ENCODE data around the gene SPART. TPM values are rescaled to one million over a fixed set of nuclear protein-coding genes. Genes with fewer than 3 reads are reported as not detected.

SPART gene
- total RNA-seq, 4 donors from 2014 or later, result 95.1 to 157 (median 122) TPM

DNA sequence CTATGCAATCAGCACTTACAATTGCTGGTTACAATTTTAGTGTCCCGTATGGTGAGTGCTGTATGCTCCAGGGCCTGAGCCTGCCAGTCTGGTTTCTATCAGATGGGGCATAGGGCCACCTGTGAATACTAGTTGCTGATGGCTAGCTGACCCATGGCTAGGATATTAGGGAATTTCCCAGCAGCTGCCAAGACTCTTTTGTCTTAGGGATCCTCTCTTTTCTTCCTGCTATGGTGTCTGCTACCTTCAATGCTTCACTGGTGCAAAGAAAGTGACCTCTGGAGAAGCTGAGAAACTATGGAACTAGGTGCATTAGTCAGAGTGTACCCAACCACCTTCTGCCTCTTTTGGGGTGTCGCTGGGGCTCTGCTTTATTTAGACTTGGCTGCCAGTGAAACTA lies 60.2 kb downstream of the SPART start:
- H3K36me3 ChIP-seq, result no peaks in the 10 kb centered on the region
- no peak overlapping the region for H3K4me3 ChIP-seq
- no peak for DNase-seq (ENCODE audit: extremely low spot score)
- no peak for TF ChIP-seq POLR2AphosphoS5 (IDR thresholded peaks at IDR 0.05)
- no peak for TF ChIP-seq EP300 (IDR thresholded peaks at IDR 0.05)
- TF ChIP-seq, protein P1, sequence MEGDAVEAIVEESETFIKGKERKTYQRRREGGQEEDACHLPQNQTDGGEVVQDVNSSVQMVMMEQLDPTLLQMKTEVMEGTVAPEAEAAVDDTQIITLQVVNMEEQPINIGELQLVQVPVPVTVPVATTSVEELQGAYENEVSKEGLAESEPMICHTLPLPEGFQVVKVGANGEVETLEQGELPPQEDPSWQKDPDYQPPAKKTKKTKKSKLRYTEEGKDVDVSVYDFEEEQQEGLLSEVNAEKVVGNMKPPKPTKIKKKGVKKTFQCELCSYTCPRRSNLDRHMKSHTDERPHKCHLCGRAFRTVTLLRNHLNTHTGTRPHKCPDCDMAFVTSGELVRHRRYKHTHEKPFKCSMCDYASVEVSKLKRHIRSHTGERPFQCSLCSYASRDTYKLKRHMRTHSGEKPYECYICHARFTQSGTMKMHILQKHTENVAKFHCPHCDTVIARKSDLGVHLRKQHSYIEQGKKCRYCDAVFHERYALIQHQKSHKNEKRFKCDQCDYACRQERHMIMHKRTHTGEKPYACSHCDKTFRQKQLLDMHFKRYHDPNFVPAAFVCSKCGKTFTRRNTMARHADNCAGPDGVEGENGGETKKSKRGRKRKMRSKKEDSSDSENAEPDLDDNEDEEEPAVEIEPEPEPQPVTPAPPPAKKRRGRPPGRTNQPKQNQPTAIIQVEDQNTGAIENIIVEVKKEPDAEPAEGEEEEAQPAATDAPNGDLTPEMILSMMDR (IDR thresholded peaks at IDR 0.05), result no peak
- TF ChIP-seq POLR2A (IDR thresholded peaks at IDR 0.05; ENCODE audit: low read depth), result no peak
- H3K27me3 ChIP-seq, result no peaks in the 10 kb centered on the region
- WGBS, result 92% methylated on average over 2 of the region's 2 CpGs
- H3K4me1 ChIP-seq, result peaks cover 0 to 9% (median 0%) of the 10 kb centered on the region in 4 donors
- no peak overlapping the region for H3K27ac ChIP-seq (replicated peaks in 1 of 4)
- no peaks in the 10 kb centered on the region for H3K9me3 ChIP-seq
- intact Hi-C loops (cut with DNase I), result no loop called here

GRCh38 chr13:36282821-36283432 lies 63.3 kb downstream of the SPART start:
- Histone ChIP-seq H3K27ac (replicated peaks in 1 of 4) (no peak overlapping the region), H3K4me3 (no peak overlapping the region), H3K9me3 (no peaks in the 10 kb centered on the region), H3K36me3 (no peaks in the 10 kb centered on the region), H3K27me3 (no peaks in the 10 kb centered on the region), H3K4me1 (peaks cover 0 to 9% (median 0%) of the 10 kb centered on the region in 4 donors)
- TF ChIP-seq, protein P1 (IDR thresholded peaks at IDR 0.05), result peak; percentile 76 to 86 (median 86)
- TF ChIP-seq POLR2AphosphoS5 (IDR thresholded peaks at IDR 0.05), result no peak
- intact Hi-C loops (cut with DNase I), result loop anchor here (5.0 kb wide), 3 partner anchors 59 to 454 kb away; no protein-coding TSS in a partner anchor
- 43% methylated on average over 6 of the region's 6 CpGs for WGBS
- no peak for DNase-seq (ENCODE audit: extremely low spot score)

DNA sequence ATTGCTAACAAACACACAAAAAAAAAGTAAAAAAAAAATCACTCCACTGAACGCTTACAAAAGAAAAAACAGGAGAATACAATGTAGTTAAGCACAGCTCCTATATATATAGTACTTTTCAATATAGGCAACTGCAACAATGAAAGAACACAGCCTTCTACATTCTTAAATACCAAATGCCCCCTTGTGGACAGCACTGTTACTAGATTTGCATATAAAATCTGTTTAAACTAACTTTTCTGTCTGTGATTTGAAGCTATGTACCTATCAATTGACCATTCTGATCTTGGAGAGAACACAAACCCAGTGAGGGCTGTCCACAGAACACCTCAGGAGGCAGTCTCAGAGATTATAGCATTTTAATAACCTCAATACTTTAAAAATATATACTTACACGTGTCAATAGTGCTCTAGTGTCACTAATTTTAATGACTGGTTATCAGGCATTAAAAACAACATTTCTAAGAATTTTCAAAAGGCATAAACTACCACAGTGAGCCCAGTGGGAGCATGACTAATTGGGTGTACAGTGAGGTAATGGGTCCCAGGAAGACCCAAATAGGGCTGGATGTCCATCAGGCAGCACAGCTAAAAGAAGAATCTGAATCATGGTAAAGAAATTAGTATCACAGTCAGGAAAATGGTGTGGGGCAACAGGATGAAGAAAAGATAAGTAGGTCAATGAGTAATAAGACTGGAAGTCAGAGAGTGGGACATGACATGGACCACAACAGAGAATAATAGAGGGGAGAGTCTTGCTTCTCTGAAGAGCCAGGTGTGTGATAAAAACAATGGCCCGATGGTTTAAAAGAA lies 70.8 kb downstream of the SPART start:
- 62% methylated on average over 3 of the region's 3 CpGs for WGBS
- H3K36me3 ChIP-seq, result no peaks in the 10 kb centered on the region
- no peak overlapping the region for H3K27ac ChIP-seq (replicated peaks in 1 of 4)
- H3K27me3 ChIP-seq, result no peaks in the 10 kb centered on the region
- no peaks in the 10 kb centered on the region for H3K4me1 ChIP-seq
- TF ChIP-seq EP300 (IDR thresholded peaks at IDR 0.05) (no peak), POLR2A (IDR thresholded peaks at IDR 0.05; ENCODE audit: low read depth) (no peak), POLR2AphosphoS5 (IDR thresholded peaks at IDR 0.05) (no peak)
- TF ChIP-seq, protein P1 (IDR thresholded peaks at IDR 0.05), result peak; percentile 60 to 73 (median 64)
- no peak overlapping the region for H3K4me3 ChIP-seq
- no peak for DNase-seq (ENCODE audit: extremely low spot score)
- H3K9me3 ChIP-seq, result no peaks in the 10 kb centered on the region
- intact Hi-C loops (cut with DNase I), result loop anchor here (1.0 to 5.0 kb wide), 2 partner anchors 143 to 297 kb away; partner anchors contain the start of gene DCLK1

DNA sequence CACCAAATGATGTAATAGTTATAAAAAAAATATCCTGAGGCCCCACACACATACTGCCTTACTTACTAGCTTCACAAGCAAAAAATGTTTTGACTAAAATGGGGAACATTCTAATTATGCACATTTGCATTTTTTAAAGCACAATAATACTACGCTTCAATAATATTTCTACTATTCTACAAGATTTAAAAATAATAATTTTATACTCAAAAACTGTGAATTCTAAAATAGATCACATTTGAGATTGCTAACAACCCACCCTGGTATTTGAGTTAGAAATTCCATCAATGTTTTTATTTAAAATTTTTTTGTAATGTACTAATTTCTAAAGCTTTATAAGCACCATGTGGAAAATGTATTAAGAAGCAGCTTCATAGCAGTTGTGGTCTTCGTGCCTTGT lies 72.8 kb downstream of the SPART start:
- H3K27ac ChIP-seq (replicated peaks in 1 of 4), result no peak overlapping the region
- no peaks in the 10 kb centered on the region for H3K9me3 ChIP-seq
- TF ChIP-seq EP300 (IDR thresholded peaks at IDR 0.05) (no peak), POLR2AphosphoS5 (IDR thresholded peaks at IDR 0.05) (no peak), POLR2A (IDR thresholded peaks at IDR 0.05; ENCODE audit: low read depth) (no peak)
- TF ChIP-seq, protein P1 (IDR thresholded peaks at IDR 0.05), result no peak
- H3K27me3 ChIP-seq, result no peaks in the 10 kb centered on the region
- intact Hi-C loops (cut with DNase I), result no loop called here
- H3K36me3 ChIP-seq, result no peaks in the 10 kb centered on the region
- 95% methylated on average over 2 of the region's 2 CpGs for WGBS
- no peaks in the 10 kb centered on the region for H3K4me1 ChIP-seq
- no peak overlapping the region for H3K4me3 ChIP-seq
- DNase-seq (ENCODE audit: extremely low spot score), result no peak
